GM03348 (cell line): ENCODE results near the gene JARID2.
A peak's percentile ranks its signal among the peaks of the same experiment; 100 is the strongest.

Source experiments
- DNase-seq: peaks from one replicate; pipeline ENCODE4 v3.0.0; 2012; ENCODE audit warnings: low spot score

Gene JARID2

GRCh38 chr6:15264902-15265761, 19.3 kb downstream of the JARID2 start:
- peak; percentile 43 for DNase-seq

- DNase-seq = peak; percentile 31
These were observed 19.9 kb downstream of the JARID2 start for GRCh38 chr6:15265787-15266186.

- DNase-seq = no peak
These were observed 20.6 kb downstream of the JARID2 start for GRCh38 chr6:15266423-15266996.

- no peak for DNase-seq
These were observed 21.4 kb downstream of the JARID2 start for GRCh38 chr6:15267221-15267620.

- DNase-seq = peak; percentile 29
These were observed 22.5 kb downstream of the JARID2 start for GRCh38 chr6:15268137-15268908.

GRCh38 chr6:15269011-15269410, 23.1 kb downstream of the JARID2 start:
- no peak for DNase-seq

GRCh38 chr6:15269619-15270018, 23.8 kb downstream of the JARID2 start:
- DNase-seq = no peak

GRCh38 chr6:15270402-15270801, 24.5 kb downstream of the JARID2 start:
- no peak for DNase-seq

- no peak for DNase-seq
These were observed 26.7 kb downstream of the JARID2 start for GRCh38 chr6:15272562-15272961.

GRCh38 chr6:15274692-15275387, 29.0 kb downstream of the JARID2 start:
- no peak for DNase-seq

GRCh38 chr6:15276036-15276985, 30.4 kb downstream of the JARID2 start:
- no peak for DNase-seq

GRCh38 chr6:15279047-15279661, 33.3 kb downstream of the JARID2 start:
- DNase-seq = no peak

GRCh38 chr6:15280028-15280427, 34.2 kb downstream of the JARID2 start:
- DNase-seq = peak; percentile 48

GRCh38 chr6:15280961-15281360, 35.1 kb downstream of the JARID2 start:
- no peak for DNase-seq

GRCh38 chr6:15282334-15282733, 36.5 kb downstream of the JARID2 start:
- DNase-seq = no peak

- DNase-seq = no peak
These were observed 38.1 kb downstream of the JARID2 start for GRCh38 chr6:15283986-15284361.

- DNase-seq = peak; percentile 56
These were observed 38.9 kb downstream of the JARID2 start for GRCh38 chr6:15284743-15285142.

- DNase-seq = peak; percentile 27
These were observed 39.9 kb downstream of the JARID2 start for GRCh38 chr6:15285682-15286294.

GRCh38 chr6:15287670-15288375, 42.0 kb downstream of the JARID2 start:
- DNase-seq = no peak

GRCh38 chr6:15288856-15289255, 43.0 kb downstream of the JARID2 start:
- no peak for DNase-seq
